ENCODE results near the gene TENM4. TPM values are rescaled to one million over a fixed set of nuclear protein-coding genes. Genes with fewer than 3 reads are reported as not detected.
"Not testable (repeated sequence)": the region's sequence is repeated elsewhere in the genome, so short reads cannot be mapped to it uniquely, and the experiment has no call there.

The TENM4 gene
- total and polyA plus RNA-seq, 2 of the 13 experiments (the other 11 are each of a cell fraction or from before 2014, with no cell fraction given), result not detected

GRCh38 chr11:78638704-78639380 lies 802.0 kb downstream of the TENM4 start:
- no peak overlapping the region for H3K4me3 ChIP-seq (replicated peaks in 1 of 3; ENCODE audit: insufficient read depth in 1 of 3, low read depth in 2 of 3, low read length in 3 of 3)
- WGBS (ENCODE audit: low lambda C conversion rate), result 54% methylated on average over 8 of the region's 26 CpGs
- H3K9ac ChIP-seq (ENCODE audit: insufficient read depth, low read depth, low read length), result no peak overlapping the region
- no peak overlapping the region for H2AFZ ChIP-seq (ENCODE audit: low read length)
- in situ Hi-C loops (cut with HindIII; ENCODE audit: extremely low pct_ligation_motif_present, low pct_unique_long_range_greater_than_20kb) (no loop called here), intact Hi-C loops (cut with micrococcal nuclease; ENCODE audit: unreplicated experiment) (no loop called here)
- no peaks in the 10 kb centered on the region for H3K79me2 ChIP-seq (ENCODE audit: insufficient read depth, low read length)
- H4K20me1 ChIP-seq (ENCODE audit: insufficient read depth, low read length), result no peaks in the 10 kb centered on the region
- peaks cover 14% of the 10 kb centered on the region; the same call in 1 of the 2 replicates for H3K4me1 ChIP-seq (ENCODE audit: insufficient read depth, low read length)
- no peaks in the 10 kb centered on the region for H3K36me3 ChIP-seq (replicated peaks in 1 of 2; ENCODE audit: control insufficient read depth in 1 of 2, insufficient read depth in 2 of 2, low read length in 2 of 2)
- no peak overlapping the region for H3K4me2 ChIP-seq (ENCODE audit: low read depth, low read length)
- CTCF ChIA-PET (ENCODE audit: low intra/inter-chr PET ratio, low total read pairs), result no interaction called here
- POLR2A ChIA-PET, result no interaction called here
- H3K27ac ChIP-seq (ENCODE audit: extremely low read length, insufficient read depth, low read length), result no peak overlapping the region
- no peak for DNase-seq (ENCODE audit: low spot score)
- H3K27me3 ChIP-seq (ENCODE audit: control insufficient read depth in 1 of 2, insufficient read depth in 2 of 2, low read length in 2 of 2), result no peaks in the 10 kb centered on the region
- H3K9me3 ChIP-seq (ENCODE audit: low read length), result no peaks in the 10 kb centered on the region
- ATAC-seq, result peak; percentile 46; the same call in 2 of the 3 replicates
- no peak for FAIRE-seq
- no TSS peak for BruUV-seq (replicated peaks)
- TF ChIP-seq ZNF567 (CRISPR knock-in tag; IDR thresholded peaks at IDR 0.05; ENCODE audit: borderline replicate concordance) (no peak), ZSCAN31 (CRISPR knock-in tag; IDR thresholded peaks at IDR 0.05; ENCODE audit: low read depth) (no peak), NR1H2 (CRISPR knock-in tag; IDR thresholded peaks at IDR 0.05; ENCODE audit: borderline replicate concordance, low read depth) (no peak), ZNF556 (CRISPR knock-in tag; IDR thresholded peaks at IDR 0.05; ENCODE audit: borderline replicate concordance) (no peak), KLF11 (CRISPR knock-in tag; IDR thresholded peaks at IDR 0.05) (no peak), ZFP37 (CRISPR knock-in tag; IDR thresholded peaks at IDR 0.05; ENCODE audit: borderline replicate concordance) (no peak), RFXANK (CRISPR knock-in tag; IDR thresholded peaks at IDR 0.05) (no peak), ZNF143 (CRISPR knock-in tag; IDR thresholded peaks at IDR 0.05) (no peak), ZNF777 (CRISPR knock-in tag; IDR thresholded peaks at IDR 0.05) (no peak), NFE2 (CRISPR knock-in tag; IDR thresholded peaks at IDR 0.05) (no peak), TFDP2 (CRISPR knock-in tag; IDR thresholded peaks at IDR 0.05) (no peak), ZNF180 (CRISPR knock-in tag; IDR thresholded peaks at IDR 0.05; ENCODE audit: borderline replicate concordance, low read depth) (no peak), ZFX (CRISPR knock-in tag; IDR thresholded peaks at IDR 0.05; ENCODE audit: low read depth) (no peak)

- H3K9me3 ChIP-seq (ENCODE audit: low read length); in situ Hi-C loops (cut with HindIII; ENCODE audit: extremely low pct_ligation_motif_present, low pct_unique_long_range_greater_than_20kb); H3K27ac ChIP-seq (ENCODE audit: extremely low read length, insufficient read depth, low read length); H2AFZ ChIP-seq (ENCODE audit: low read length); POLR2A ChIA-PET; H3K79me2 ChIP-seq (ENCODE audit: insufficient read depth, low read length); DNase-seq (ENCODE audit: low spot score); CTCF ChIA-PET (ENCODE audit: low intra/inter-chr PET ratio, low total read pairs); H4K20me1 ChIP-seq (ENCODE audit: insufficient read depth, low read length); ATAC-seq; H3K4me2 ChIP-seq (ENCODE audit: low read depth, low read length); BruUV-seq (replicated peaks); H3K9ac ChIP-seq (ENCODE audit: insufficient read depth, low read depth, low read length); FAIRE-seq; H3K36me3 ChIP-seq (replicated peaks in 1 of 2; ENCODE audit: control insufficient read depth in 1 of 2, insufficient read depth in 2 of 2, low read length in 2 of 2); intact Hi-C loops (cut with micrococcal nuclease; ENCODE audit: unreplicated experiment); H3K27me3 ChIP-seq (ENCODE audit: control insufficient read depth in 1 of 2, insufficient read depth in 2 of 2, low read length in 2 of 2); H3K4me3 ChIP-seq (replicated peaks in 1 of 3; ENCODE audit: insufficient read depth in 1 of 3, low read depth in 2 of 3, low read length in 3 of 3): not testable (repeated sequence)
- peaks cover 14% of the 10 kb centered on the region; the same call in 1 of the 2 replicates for H3K4me1 ChIP-seq (ENCODE audit: insufficient read depth, low read length)
- WGBS (ENCODE audit: low lambda C conversion rate), result 43% methylated on average over 5 of the region's 5 CpGs
Observed at GRCh38 chr11:78637527-78637926, 803.3 kb downstream of the TENM4 start.

Data from HepG2 (cell line).